AG09319 (cell line): ENCODE results near the gene POLD4.

Experiments used
- DNase-seq: peaks from one replicate; pipeline ENCODE4 v3.0.0-alpha.2; 2010; ENCODE audit warnings: low read depth; ENCODE audit errors: extremely low read depth
- TF ChIP-seq, protein P1 (sequence below): IDR thresholded peaks from 2 replicates; pipeline ENCODE4 v1.5.1; 2011; ENCODE audit warnings: low read depth, mild to moderate bottlenecking, inconsistent platforms, low read length, moderate library complexity

The POLD4 gene

DNA sequence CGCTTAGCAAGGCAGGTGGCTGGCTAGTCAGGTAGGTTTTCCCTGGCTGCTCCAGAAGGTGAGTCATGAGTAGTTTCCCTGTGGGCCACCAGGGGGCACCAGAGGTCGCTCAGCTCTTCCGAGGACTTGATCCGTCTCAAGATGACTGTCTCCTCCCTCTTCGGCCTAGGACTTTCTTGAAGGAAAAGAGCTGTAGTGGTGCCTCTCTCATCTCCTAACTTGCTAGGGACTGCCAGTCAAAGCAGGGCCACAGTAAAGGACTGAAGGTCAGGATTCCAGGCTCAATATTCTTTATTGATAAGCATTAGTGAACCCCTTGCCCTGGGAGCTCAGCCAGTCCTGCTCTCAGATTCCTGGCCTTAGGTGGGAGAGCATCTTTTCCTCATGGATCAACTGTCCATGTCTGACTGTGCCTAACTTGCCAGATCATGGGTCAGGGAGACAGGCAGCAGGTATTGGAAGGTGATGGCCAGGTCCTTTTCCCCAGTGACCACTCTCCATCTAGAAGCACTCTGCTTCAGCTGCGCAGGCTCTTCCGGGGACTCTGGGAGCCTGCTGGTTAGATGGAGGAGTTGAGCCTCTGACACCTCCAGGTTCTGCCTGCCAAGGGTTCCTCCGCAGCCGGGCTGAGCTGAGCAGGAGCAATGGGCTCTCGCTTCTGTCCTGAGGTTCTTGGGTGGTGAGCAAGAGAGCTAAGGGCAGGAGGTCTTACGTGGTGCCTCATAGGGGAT is 1.9 kb downstream of the POLD4 start:
- TF ChIP-seq, protein P1, sequence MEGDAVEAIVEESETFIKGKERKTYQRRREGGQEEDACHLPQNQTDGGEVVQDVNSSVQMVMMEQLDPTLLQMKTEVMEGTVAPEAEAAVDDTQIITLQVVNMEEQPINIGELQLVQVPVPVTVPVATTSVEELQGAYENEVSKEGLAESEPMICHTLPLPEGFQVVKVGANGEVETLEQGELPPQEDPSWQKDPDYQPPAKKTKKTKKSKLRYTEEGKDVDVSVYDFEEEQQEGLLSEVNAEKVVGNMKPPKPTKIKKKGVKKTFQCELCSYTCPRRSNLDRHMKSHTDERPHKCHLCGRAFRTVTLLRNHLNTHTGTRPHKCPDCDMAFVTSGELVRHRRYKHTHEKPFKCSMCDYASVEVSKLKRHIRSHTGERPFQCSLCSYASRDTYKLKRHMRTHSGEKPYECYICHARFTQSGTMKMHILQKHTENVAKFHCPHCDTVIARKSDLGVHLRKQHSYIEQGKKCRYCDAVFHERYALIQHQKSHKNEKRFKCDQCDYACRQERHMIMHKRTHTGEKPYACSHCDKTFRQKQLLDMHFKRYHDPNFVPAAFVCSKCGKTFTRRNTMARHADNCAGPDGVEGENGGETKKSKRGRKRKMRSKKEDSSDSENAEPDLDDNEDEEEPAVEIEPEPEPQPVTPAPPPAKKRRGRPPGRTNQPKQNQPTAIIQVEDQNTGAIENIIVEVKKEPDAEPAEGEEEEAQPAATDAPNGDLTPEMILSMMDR, result peak; percentile 93
- DNase-seq, result no peak

DNA sequence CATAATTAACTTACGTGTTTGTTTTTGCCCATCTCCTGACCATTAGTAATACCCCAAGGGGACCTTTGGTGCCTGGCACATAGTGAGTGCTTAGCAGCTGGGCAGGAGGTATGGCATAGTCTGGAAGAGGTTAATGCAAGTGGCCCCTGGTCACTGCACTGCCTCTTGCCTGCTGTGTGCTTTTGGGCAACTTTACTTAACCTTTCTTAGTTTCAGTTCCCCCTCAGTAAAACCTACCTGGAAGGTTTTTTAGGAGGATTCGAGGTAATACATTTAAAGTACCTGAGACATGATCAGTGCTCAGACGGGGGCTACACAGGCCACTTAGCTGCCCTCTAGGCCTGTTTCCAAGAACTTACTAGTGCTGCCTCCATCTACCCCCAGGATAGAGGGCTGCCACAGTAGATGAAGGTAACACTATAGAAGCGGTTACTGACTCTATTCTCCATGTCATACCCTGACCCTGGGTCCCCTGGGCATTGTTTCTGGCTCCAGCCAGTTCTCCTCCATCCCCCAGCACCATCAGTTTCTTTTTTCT is 3.3 kb downstream of the POLD4 start:
- DNase-seq, result no peak
- TF ChIP-seq, protein P1, result no peak

DNA sequence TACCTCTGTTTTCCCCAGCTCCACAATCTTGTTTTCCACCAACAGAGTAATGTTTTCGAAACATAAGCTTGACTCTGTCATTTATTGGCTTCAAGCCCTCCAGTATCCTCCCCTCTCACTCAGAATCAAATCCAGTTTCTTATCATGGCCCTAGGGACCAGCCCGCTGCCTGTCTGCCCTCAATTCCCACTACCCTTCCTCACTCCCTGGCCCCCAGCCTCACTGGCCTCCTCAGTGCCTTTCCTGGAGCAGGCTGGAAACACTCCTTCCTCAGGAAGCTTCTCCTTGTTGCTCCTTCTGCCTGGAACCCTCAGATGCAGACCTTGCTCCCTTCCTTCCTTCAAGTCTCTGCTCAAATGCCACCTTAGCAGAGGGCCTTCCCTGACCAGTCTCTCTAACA is 3.9 kb downstream of the POLD4 start:
- no peak for DNase-seq
- TF ChIP-seq, protein P1, result no peak

DNA sequence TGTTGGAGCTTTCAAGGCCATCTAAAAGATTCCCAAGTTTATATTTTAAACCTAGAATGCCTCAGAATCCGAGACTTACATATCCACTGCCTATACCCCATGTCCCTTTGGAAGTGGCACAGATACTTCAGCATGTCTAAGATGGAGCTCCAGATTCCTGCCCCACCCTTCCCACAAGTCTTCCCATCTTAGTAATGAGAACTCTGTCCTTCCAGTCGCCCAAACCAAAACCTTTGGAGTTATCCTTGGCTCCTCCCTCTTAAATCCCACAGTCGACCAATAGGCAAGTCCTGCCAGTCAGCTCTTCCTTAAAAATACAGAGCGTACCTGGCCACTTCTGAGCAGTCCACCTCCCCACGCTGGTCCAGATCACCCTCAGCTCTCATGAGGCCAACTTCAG is 4.3 kb downstream of the POLD4 start:
- TF ChIP-seq, protein P1, result no peak
- DNase-seq, result no peak

DNA sequence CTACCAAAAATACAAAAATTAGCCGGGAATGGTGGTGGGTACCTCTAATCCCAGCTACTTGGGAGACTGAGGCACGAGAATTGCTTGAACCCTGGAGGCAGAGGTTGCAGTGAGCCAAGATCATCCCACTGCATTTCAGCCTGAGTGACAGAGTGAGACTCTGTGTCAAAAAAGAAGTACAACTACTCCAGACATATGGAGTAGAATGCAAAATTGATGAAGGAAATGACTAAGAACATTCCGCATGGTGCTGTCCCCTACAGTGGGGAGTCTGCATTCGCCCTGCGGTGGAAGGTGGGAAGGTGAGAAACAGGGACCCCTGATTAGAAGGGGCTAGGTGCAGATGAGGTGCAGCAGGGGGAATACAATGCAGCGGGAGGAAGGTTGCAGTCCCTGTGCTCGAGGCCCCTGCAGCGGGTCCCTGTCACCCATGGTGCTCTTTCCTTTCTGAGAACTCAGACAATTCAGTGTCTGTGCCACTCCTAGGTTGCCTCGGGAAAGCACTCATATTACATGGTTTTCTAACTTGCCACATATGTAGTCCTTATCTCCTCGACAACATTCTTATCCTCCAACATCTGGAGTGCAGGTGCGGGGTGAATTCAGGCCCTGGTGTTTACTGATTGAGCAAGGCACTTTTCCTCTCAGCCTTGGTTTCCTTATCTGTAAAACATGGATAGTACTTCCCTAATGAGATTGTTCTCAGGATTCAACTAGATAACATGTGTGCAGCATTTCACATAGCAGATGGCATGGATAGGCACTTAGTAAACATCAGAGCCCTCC is 5.2 kb downstream of the POLD4 start:
- TF ChIP-seq, protein P1, result no peak
- no peak for DNase-seq

DNA sequence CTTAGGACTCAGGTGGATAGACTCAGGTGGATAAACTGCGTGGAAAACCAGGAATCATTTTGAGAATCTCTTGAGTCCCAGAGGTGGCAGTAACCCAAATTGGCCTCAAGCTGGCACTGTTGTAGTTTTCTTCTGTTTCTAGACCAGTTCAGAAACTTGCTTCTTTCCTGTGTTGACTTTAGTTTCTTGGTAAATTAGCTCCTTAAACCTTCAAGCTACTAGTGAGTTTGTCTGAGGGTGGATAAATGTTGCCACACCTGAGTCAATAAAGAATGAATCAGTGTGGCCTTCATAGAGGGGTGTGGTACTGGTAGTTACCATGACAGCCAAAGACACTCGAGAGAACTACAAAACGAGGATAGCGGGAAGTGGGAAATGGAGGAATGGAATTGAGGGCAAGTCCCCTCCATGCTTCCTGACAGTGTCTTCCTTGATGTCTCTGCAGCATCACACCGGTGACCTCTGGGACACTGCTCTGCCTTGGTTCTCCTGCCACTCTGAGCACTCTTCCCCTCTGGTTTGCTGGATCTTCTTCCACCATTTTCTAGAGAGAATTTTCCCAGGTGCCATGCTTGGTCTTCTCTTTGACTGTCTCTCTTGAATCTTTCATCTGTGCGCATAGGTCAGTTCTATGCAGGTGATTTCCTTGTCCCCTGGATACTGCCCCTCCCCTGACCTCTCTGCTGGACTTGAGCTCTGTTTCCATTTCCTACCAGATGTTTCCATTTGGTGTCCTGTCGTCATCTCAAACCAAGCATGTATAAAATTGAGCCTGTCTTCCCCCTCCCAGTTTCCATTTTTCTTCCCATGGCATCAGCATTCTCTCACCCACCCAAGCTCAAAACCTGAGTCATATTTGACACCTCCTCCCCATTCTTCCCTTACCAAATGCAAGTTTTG is 7.2 kb downstream of the POLD4 start:
- peak; percentile 80 for DNase-seq
- TF ChIP-seq, protein P1, result peak; percentile 82
